Measurements from ENCODE around the gene SMARCA2.

Gene SMARCA2

GRCh38 chr9:2130941-2131340 is 115.8 kb downstream of the SMARCA2 start:
- peaks cover 13% of the 10 kb centered on the region for H3K4me1 ChIP-seq (ENCODE audit: control insufficient read depth, insufficient read depth, low read depth, low read length)
- no peak overlapping the region for H2BK15ac ChIP-seq (ENCODE audit: low read depth, poor library complexity, severe bottlenecking)
- H4K8ac ChIP-seq (ENCODE audit: low read length), result no peak overlapping the region
- no peaks in the 10 kb centered on the region for H3K27me3 ChIP-seq (ENCODE audit: control insufficient read depth in 1 of 2, insufficient read depth in 1 of 2, low read length in 2 of 2)
- no peak overlapping the region for H3K9ac ChIP-seq (ENCODE audit: low read length)
- H2BK120ac ChIP-seq (ENCODE audit: low read depth, low read length), result no peak overlapping the region
- peaks cover 9 to 19% of the 10 kb centered on the region in 2 experiments for H3K36me3 ChIP-seq (ENCODE audit: control insufficient read depth in 1 of 2, insufficient read depth in 2 of 2, low read depth in 1 of 2, low read length in 2 of 2)
- no peak overlapping the region for H4K91ac ChIP-seq (ENCODE audit: low read length)
- H3K4ac ChIP-seq (ENCODE audit: low read depth in 1 of 2, low read length in 2 of 2), result no peak overlapping the region
- no peak overlapping the region for H2AFZ ChIP-seq (ENCODE audit: low read depth, low read length)
- H3K9me3 ChIP-seq (ENCODE audit: control insufficient read depth, low read length), result no peaks in the 10 kb centered on the region
- H2BK5ac ChIP-seq (ENCODE audit: low read depth, low read length, poor library complexity, severe bottlenecking), result no peak overlapping the region
- H2AK5ac ChIP-seq (ENCODE audit: low read length, severe bottlenecking), result no peak overlapping the region
- 100% methylated on average over 1 of the region's 3 CpGs for WGBS
- no peak for DNase-seq
- H3K14ac ChIP-seq (ENCODE audit: low read length in 2 of 2), result no peak overlapping the region
- H3K27ac ChIP-seq (ENCODE audit: low read length, poor library complexity, severe bottlenecking), result no peak overlapping the region
- H3K79me1 ChIP-seq (replicated peaks; ENCODE audit: low read length, poor library complexity, severe bottlenecking), result peaks cover 28% of the 10 kb centered on the region
- H3K23ac ChIP-seq (ENCODE audit: low read length in 2 of 2), result no peak overlapping the region
- H3K18ac ChIP-seq (ENCODE audit: low read depth in 1 of 2, low read length in 2 of 2), result no peak overlapping the region
- no peak overlapping the region for H2BK12ac ChIP-seq (ENCODE audit: low read length in 2 of 2)
- H3K4me2 ChIP-seq (ENCODE audit: low read length, poor library complexity, severe bottlenecking), result no peak overlapping the region
- no peak overlapping the region for H3K4me3 ChIP-seq (ENCODE audit: insufficient read depth in 1 of 2, low read depth in 1 of 2, low read length in 2 of 2)

- 81% methylated on average over 3 of the region's 3 CpGs for WGBS
- Histone ChIP-seq H2BK5ac (ENCODE audit: low read depth, low read length, poor library complexity, severe bottlenecking) (no peak overlapping the region), H3K4me3 (ENCODE audit: insufficient read depth in 1 of 2, low read depth in 1 of 2, low read length in 2 of 2) (no peak overlapping the region), H2AK5ac (ENCODE audit: low read length, severe bottlenecking) (no peak overlapping the region), H2BK15ac (ENCODE audit: low read depth, poor library complexity, severe bottlenecking) (no peak overlapping the region), H3K14ac (ENCODE audit: low read length in 2 of 2) (no peak overlapping the region), H3K18ac (ENCODE audit: low read depth in 1 of 2, low read length in 2 of 2) (no peak overlapping the region), H3K9me3 (ENCODE audit: control insufficient read depth, low read length) (no peaks in the 10 kb centered on the region), H3K27me3 (ENCODE audit: control insufficient read depth in 1 of 2, insufficient read depth in 1 of 2, low read length in 2 of 2) (no peaks in the 10 kb centered on the region), H3K9ac (ENCODE audit: low read length) (peak overlapping the region; percentile 61), H3K4me1 (ENCODE audit: control insufficient read depth, insufficient read depth, low read depth, low read length) (peaks cover 11% of the 10 kb centered on the region), H3K4me2 (ENCODE audit: low read length, poor library complexity, severe bottlenecking) (no peak overlapping the region), H3K79me1 (replicated peaks; ENCODE audit: low read length, poor library complexity, severe bottlenecking) (peaks cover 29% of the 10 kb centered on the region), H2BK12ac (ENCODE audit: low read length in 2 of 2) (no peak overlapping the region), H3K36me3 (ENCODE audit: control insufficient read depth in 1 of 2, insufficient read depth in 2 of 2, low read depth in 1 of 2, low read length in 2 of 2) (peaks cover 9 to 24% of the 10 kb centered on the region in 2 experiments), H4K91ac (ENCODE audit: low read length) (no peak overlapping the region), H4K8ac (ENCODE audit: low read length) (no peak overlapping the region), H3K27ac (ENCODE audit: low read length, poor library complexity, severe bottlenecking) (no peak overlapping the region), H2AFZ (ENCODE audit: low read depth, low read length) (no peak overlapping the region), H3K4ac (ENCODE audit: low read depth in 1 of 2, low read length in 2 of 2) (no peak overlapping the region), H3K23ac (ENCODE audit: low read length in 2 of 2) (no peak overlapping the region), H2BK120ac (ENCODE audit: low read depth, low read length) (no peak overlapping the region)
- peak; percentile 49 for DNase-seq
Measured at GRCh38 chr9:2132484-2133082, 117.4 kb downstream of the SMARCA2 start.

GRCh38 chr9:2134391-2134790 is 119.2 kb downstream of the SMARCA2 start:
- Histone ChIP-seq H3K9ac (ENCODE audit: low read length) (no peak overlapping the region), H3K4me3 (ENCODE audit: insufficient read depth in 1 of 2, low read depth in 1 of 2, low read length in 2 of 2) (no peak overlapping the region), H3K4ac (ENCODE audit: low read depth in 1 of 2, low read length in 2 of 2) (no peak overlapping the region), H3K36me3 (ENCODE audit: control insufficient read depth in 1 of 2, insufficient read depth in 2 of 2, low read depth in 1 of 2, low read length in 2 of 2) (peaks cover 5 to 29% of the 10 kb centered on the region in 2 experiments), H2BK5ac (ENCODE audit: low read depth, low read length, poor library complexity, severe bottlenecking) (no peak overlapping the region), H3K79me1 (replicated peaks; ENCODE audit: low read length, poor library complexity, severe bottlenecking) (peaks cover 30% of the 10 kb centered on the region), H2AK5ac (ENCODE audit: low read length, severe bottlenecking) (no peak overlapping the region), H4K8ac (ENCODE audit: low read length) (no peak overlapping the region), H3K27me3 (ENCODE audit: control insufficient read depth in 1 of 2, insufficient read depth in 1 of 2, low read length in 2 of 2) (no peaks in the 10 kb centered on the region), H2BK120ac (ENCODE audit: low read depth, low read length) (no peak overlapping the region), H2BK15ac (ENCODE audit: low read depth, poor library complexity, severe bottlenecking) (no peak overlapping the region), H3K9me3 (ENCODE audit: control insufficient read depth, low read length) (no peaks in the 10 kb centered on the region), H2AFZ (ENCODE audit: low read depth, low read length) (no peak overlapping the region), H3K27ac (ENCODE audit: low read length, poor library complexity, severe bottlenecking) (no peak overlapping the region), H3K4me2 (ENCODE audit: low read length, poor library complexity, severe bottlenecking) (no peak overlapping the region), H4K91ac (ENCODE audit: low read length) (no peak overlapping the region), H2BK12ac (ENCODE audit: low read length in 2 of 2) (no peak overlapping the region), H3K4me1 (ENCODE audit: control insufficient read depth, insufficient read depth, low read depth, low read length) (peaks cover 3% of the 10 kb centered on the region), H3K23ac (ENCODE audit: low read length in 2 of 2) (no peak overlapping the region), H3K14ac (ENCODE audit: low read length in 2 of 2) (no peak overlapping the region), H3K18ac (ENCODE audit: low read depth in 1 of 2, low read length in 2 of 2) (no peak overlapping the region)
- WGBS, result 84% methylated on average over 2 of the region's 2 CpGs
- DNase-seq, result no peak

GRCh38 chr9:2138646-2139045 is 123.5 kb downstream of the SMARCA2 start:
- no peak overlapping the region for H2AFZ ChIP-seq (ENCODE audit: low read depth, low read length)

More at GRCh38 chr9:2138646-2139045, 123.5 kb downstream of the SMARCA2 start:
- Histone ChIP-seq H2BK15ac (ENCODE audit: low read depth, poor library complexity, severe bottlenecking) (no peak overlapping the region), H2BK12ac (ENCODE audit: low read length in 2 of 2) (no peak overlapping the region), H3K4me3 (ENCODE audit: insufficient read depth in 1 of 2, low read depth in 1 of 2, low read length in 2 of 2) (no peak overlapping the region), H3K4ac (ENCODE audit: low read depth in 1 of 2, low read length in 2 of 2) (no peak overlapping the region), H2AK5ac (ENCODE audit: low read length, severe bottlenecking) (no peak overlapping the region), H3K9ac (ENCODE audit: low read length) (no peak overlapping the region), H2BK5ac (ENCODE audit: low read depth, low read length, poor library complexity, severe bottlenecking) (no peak overlapping the region), H2BK120ac (ENCODE audit: low read depth, low read length) (no peak overlapping the region), H3K4me2 (ENCODE audit: low read length, poor library complexity, severe bottlenecking) (no peak overlapping the region), H3K9me3 (ENCODE audit: control insufficient read depth, low read length) (no peaks in the 10 kb centered on the region), H3K79me1 (replicated peaks; ENCODE audit: low read length, poor library complexity, severe bottlenecking) (peaks cover 29% of the 10 kb centered on the region), H4K8ac (ENCODE audit: low read length) (no peak overlapping the region), H3K27me3 (ENCODE audit: control insufficient read depth in 1 of 2, insufficient read depth in 1 of 2, low read length in 2 of 2) (no peaks in the 10 kb centered on the region), H4K91ac (ENCODE audit: low read length) (no peak overlapping the region), H3K36me3 (ENCODE audit: control insufficient read depth in 1 of 2, insufficient read depth in 2 of 2, low read depth in 1 of 2, low read length in 2 of 2) (peaks cover 3 to 24% of the 10 kb centered on the region in 2 experiments), H3K18ac (ENCODE audit: low read depth in 1 of 2, low read length in 2 of 2) (no peak overlapping the region), H3K27ac (ENCODE audit: low read length, poor library complexity, severe bottlenecking) (no peak overlapping the region), H3K23ac (ENCODE audit: low read length in 2 of 2) (no peak overlapping the region), H3K14ac (ENCODE audit: low read length in 2 of 2) (no peak overlapping the region), H3K4me1 (ENCODE audit: control insufficient read depth, insufficient read depth, low read depth, low read length) (peaks cover 1% of the 10 kb centered on the region)
- WGBS, result 97% methylated on average over 4 of the region's 4 CpGs
- no peak for DNase-seq
